ENCODE data around the gene HABP4. TPM values are rescaled to one million over a fixed set of nuclear protein-coding genes. Genes with fewer than 3 reads are reported as not detected.

The HABP4 gene
- total RNA-seq, 1 experiment from 2014 or later: 15.7 TPM

DNA sequence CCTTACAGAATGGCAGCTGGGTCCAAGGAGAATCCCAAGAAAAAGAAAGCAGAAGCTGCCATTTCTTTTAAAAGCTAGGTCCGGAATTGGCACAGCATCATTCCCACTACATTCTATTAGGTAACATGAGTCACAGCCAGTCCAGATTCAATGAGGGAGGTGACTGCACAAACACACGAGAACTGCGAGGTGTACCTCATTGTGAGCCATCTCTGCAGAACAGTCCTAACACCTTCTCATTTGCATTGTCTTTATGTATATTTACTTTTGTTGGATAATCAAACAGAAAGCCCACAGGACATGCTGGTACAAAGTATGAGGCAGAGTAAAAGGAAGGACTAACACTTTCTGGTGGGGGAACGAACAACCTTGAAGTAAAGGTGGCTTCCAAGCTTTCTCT lies 14.6 kb upstream of the HABP4 start:
- DNase-seq (ENCODE audit: low read depth): no peak

DNA sequence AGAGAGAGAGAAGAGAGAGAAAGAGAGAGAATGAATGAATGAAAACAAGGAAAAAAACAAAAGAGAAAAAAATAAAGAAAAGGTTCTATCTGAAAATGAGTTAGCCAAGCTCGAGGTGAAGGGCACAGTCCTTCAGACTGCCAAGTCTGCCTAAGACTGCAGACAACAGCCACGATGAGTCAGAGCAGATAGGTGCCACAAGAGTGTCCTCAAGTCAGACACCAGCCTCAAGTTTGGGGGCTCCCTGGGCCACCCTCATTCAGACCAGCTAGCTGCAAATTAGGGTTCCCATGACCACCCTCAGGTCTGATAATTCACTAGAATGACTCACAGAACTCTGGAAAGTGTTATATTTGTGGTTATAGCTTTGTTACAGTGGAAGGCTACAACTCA lies 13.9 kb upstream of the HABP4 start:
- no peak for DNase-seq (ENCODE audit: low read depth)

DNA sequence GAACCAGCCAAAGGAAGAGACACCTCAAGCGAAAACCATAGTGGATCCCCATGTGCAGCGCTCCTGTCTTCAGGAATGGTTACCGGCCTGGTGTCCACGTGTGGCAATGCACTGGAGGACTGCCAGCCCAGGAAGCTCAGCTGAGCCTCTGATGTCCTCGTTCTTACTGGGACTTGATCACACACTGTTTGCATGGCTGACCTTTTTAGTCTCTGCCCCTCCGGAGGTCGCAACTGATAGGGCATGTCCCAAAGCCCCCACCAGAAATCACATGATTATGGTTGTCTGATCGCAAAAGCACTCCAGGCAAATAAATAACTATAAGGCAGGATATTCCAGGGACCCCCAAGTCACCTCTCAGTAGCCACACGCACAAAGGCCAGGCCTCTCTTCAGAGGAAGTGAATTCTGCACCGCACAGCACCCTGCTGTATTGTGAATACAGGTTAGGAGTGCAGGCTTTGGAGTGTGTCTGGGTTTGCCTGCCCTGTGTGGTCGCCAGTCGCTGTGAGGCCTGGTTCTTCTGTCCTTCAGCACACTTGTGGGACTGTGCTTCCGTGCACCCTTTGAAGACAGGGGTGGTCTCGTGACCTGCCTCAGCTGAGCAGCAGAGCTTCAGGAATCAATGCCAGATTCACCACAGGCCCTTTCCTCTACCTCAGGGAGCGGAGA lies 13.4 kb upstream of the HABP4 start:
- no peak for DNase-seq (ENCODE audit: low read depth)

DNA sequence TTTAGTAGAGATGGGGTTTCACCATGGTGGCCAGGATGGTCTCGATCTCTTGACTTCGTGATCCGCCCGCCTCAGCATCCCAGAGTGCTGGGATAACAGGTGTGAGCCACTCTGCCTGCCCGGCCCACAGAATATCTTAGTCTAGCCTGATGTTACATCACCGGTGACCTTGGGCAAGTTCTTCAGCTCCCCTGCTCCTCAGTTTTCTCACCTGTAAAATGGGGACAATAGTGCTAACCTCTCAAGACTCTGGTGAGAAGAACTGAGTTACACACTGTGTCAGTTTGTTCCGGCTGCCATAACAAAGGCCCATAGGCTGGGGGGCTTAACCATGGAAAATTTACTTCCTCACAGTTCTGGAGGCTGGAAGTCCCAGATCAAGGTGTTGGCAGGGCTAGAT lies 12.5 kb upstream of the HABP4 start:
- no peak for DNase-seq (ENCODE audit: low read depth)

DNA sequence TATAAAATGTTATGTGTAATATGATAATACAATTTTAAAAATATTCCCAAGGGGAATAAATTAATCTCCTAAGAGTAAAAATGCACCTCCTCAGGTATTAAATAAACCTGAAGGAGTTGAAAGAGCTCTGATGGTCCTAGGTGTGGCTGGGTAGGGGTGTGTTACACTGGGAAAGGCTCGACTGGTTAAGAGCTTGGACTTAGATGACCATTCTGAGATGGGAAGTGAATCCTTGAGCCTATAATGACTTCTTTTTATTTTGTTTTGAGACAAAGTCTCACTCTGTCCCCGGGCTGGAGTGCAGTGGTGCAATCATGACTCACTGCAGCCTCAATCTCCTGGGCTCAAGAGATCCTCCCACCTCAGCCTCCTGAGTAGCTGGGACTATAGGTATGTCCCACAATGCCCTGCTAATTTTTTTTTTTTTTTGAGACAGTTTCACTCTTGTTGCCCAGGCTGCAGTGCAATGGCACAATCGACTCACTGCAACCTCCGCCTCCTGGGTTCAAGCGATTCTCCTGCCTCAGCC lies 9.2 kb upstream of the HABP4 start:
- DNase-seq (ENCODE audit: low read depth): no peak

DNA sequence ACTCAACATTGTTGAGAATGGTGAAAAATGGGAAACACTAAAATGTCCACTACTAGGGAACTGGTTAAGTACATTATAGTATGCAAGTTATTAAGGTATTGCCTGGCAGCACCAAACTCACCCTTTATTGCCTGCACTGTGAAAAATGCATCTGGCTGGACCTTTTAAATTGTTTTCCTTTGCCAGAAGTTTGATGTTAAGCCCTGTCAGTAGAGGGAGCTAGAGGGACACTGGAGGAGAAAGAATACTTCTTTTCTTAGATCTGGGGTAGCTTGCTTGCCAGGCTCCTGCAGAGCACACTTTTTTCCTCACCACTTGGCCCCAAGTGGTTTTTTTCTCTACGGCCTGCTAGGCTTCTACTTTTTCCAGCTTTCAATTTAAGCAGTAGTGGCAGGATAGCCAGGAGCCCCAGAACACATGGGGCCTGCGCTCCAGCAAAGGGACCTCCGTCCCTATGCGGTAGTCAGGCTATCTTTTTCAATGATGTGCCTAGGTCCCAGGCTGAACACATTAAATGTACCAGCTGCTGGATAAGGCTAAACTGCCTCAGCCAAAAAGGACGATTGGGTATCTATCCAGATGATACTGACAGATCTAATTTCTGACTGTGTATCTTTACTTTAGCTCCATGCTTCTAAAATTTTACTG lies 8.0 kb upstream of the HABP4 start:
- DNase-seq (ENCODE audit: low read depth): peak; percentile 46

DNA sequence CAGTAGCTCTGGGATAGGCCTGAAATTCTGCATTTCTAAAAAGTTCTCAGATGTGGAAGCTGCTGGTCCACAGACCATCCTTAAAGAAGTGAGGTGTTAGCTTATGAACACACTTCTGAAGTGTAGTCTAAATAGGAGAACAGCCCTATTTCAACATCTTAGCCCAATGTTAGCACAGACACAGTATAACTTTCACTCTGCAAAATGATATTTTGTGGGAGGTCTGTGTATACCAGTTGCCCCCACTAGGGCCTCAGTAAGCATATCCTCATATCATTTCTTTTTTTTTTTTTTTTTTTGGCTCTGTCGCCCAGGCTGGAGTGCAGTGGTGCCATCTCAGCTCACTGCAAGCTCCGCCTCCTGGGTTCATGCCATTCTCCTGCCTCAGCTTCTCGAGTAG lies 7.5 kb upstream of the HABP4 start:
- DNase-seq (ENCODE audit: low read depth): no peak

DNA sequence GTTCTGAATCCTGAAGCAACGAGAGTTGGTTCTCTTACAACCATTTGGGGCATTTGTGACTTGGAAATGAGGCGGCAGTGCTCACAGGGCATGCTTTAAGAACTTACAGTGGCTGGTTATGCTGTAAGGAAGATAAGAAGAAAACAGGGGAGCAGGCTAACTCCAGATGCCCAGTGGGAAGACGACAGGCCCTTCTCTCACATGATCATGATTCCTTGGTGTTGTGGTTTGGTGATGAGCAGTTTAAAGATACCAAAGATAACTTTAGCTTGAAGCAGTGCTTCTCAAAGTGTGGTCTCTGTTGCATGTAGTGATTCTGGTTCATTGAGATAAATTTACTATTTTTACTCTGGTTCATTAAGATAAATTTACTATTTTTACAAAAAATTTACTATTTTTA lies 2.6 kb upstream of the HABP4 start:
- no peak for DNase-seq (ENCODE audit: low read depth)

DNA sequence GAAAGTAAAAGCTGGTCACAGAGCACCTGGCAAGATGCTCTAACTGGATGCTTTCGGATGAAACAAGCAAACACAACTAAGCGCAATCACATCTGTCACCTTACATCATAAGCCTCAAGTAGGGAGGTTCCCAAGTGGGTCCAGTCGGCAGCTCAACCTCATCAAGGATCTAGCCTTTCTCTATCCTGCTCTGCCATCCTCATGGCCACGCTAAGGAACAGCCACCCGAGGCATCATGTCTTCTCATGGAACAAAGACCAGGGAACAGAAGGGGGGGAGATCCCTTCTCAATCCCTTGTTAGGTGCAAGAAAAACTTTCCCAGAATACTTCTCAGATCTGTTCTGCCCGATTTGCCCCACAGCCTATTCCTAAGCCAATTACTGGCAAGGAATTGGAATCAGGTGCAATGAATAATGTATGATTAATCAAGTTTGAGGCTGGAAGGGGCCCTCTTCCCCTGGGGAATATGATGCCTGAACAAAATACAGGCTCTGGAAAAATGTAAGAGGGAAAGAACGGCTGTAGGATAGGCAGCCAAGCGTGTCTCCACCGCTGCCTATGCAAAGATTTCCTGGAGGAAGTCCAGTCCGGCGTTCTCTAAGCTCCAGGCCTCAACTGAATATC lies 1.3 kb upstream of the HABP4 start:
- DNase-seq (ENCODE audit: low read depth): no peak

DNA sequence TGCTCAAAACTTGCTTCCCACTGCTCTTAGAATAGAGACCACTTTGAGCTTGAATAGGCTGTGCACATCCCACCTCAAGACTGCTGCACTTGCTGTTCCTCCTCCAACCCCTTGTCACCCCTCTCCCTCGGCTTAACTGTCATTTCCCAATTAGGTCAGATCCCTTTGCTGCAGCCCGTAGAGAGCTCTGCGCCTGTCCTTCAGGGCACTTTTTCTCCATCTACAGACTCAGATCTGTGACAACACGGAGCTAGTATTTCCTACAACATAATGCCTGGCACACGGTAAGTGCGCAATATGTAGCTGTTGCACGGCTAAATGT lies 485 bp upstream of the HABP4 start:
- DNase-seq (ENCODE audit: low read depth): no peak

DNA sequence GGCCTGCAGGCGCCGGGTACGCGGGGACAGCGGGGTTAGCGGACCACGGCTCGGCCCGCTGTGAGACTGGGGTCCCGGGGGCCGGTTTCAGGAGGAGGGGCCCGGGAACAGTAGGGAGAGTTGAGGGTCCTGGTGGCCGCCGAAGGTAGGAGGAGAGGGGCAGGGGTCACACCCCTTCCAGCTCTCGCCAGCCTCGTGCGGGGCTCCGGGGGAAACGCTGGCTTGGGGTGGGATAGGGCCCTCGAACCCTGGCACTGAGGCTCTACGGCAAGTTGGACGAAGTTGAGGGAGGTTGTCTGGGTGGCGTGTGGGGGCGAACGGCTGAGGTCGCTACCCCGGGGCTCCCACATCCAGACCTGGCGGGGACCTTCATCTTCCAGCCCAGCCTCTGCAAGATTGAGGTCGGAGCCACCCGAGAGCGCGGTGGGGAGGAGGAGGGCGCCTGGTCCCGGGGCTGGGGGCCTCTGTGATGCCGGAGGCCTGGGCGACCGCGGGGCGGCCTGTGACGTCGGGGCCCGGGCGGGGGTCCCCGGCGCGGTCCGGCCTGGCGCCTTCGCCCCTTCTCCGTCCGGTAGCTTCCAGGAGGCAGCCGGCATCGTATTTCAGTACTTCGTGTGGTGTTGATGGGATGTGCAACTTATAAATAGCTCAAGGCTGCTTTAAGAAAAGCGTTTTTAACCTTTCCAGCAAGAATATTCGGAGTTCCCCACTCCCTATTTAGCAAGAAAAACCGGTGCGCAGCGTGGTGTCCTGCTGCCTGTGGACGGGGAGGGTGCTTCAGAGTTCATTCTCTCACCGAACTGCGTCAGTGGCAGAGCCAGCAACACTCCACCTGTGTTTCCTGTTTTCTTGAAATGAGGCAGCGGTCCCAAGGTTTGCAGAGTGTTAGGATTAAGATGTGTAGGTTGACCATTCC lies 902 bp downstream of the HABP4 start:
- DNase-seq (ENCODE audit: low read depth): peak; percentile 32

DNA sequence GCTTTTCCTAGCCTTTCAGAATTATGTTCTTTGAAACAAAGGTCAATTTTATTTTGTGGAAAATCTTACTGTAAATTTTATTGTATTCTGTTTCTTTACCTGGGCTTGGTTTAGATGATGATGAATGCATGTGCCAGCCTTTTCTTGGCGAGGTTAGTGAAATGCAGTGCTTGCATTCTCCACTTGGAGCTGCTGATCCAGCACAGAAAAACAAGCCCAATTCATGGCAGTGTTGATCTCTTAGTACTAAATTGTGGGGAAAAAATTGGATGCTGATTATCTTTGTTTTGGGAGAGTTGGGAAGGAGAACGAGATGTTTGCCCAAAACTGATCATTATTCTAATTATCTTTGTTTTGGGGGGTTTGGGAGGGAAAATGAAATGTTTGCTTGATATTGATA lies 3.7 kb downstream of the HABP4 start:
- DNase-seq (ENCODE audit: low read depth): peak; percentile 38

DNA sequence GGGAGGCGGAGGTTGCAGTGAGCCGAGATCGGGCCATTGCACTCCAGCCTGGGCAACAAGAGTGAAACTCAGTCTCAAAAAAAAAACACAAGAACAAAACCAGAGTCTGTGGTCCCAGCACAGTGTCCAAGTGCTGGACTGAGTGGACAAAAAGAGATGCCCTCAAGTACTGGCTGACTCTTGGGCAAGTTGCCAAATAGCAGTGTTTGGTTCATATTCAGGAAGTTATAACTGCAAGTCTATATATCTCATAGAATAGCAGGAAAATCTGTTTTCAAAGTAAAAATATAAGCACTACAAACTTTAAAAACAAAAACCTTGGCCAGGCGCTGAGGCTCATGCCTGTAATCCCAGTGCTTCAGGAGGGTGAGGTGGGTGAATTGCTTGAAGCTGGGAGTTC lies 7.3 kb downstream of the HABP4 start:
- DNase-seq (ENCODE audit: low read depth): no peak

DNA sequence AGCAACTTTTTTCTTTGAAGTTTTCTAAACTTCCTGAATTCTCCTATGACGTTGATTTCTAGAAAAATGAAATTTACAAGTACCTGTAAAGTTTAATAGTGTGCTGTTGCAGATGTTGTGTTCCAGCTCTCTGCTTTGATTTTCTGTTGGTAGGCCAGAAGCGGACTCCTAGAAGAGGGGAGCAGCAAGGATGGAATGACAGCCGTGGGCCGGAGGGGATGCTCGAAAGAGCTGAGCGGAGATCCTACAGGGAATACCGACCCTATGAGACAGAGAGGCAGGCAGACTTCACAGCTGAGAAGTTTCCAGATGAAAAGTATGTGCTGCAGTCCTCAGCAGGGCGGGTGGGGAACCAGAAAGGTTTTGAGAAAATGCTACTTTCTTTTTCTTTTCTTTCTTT lies 8.3 kb downstream of the HABP4 start:
- no peak for DNase-seq (ENCODE audit: low read depth)

DNA sequence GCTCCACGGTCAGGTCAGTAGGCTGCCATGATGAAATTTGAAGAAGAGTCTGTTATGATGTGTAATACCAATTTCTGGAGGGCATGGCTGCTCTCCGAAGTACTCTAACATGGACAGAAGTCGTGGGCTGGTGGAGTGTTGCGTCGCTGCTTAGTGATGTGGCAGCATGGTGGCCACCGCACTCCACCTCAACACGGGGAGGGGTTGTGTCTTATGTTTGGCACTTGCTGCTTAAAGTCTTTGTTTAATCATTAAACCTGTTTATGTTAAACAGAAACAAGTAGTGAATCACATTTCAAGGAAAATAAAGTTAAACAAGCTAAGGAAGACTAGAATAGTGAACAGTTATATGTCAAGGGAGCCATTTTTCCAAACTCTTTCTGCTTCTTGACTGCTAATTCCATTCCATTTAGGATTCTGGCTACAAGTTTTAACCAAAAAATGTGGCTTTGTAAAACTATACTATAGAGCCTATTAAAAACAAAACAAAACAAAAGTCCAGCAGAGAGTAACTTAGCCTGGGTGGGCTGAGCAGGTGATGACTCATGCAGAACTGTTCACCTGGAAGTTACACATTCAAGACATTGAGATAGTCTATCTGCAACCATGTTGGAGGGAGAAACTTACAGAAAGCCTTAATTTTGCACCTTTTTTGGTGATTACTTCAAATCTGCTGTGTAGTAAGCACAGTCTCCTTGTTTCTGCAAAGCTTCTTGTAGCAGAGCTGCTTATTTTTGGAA lies 9.5 kb downstream of the HABP4 start:
- DNase-seq (ENCODE audit: low read depth): no peak

DNA sequence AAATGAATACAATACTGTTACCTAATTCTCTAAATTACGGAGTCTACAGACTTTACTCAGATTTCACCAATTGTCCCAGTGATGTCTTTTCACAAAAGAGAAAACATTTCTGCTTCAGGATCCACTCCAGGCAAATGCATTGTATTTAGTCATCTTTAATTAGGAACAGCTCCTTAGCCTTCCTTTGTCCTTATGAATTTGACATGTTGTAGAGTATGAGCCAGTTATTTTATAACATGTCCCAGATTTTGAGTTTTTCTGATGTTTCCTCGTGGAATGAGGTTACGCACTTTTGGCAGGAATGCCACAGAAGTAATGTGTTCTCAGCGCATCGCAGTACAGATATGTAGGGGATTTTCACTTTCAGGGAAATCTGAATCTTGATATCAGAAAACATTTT lies 10.5 kb downstream of the HABP4 start:
- no peak for DNase-seq (ENCODE audit: low read depth)

DNA sequence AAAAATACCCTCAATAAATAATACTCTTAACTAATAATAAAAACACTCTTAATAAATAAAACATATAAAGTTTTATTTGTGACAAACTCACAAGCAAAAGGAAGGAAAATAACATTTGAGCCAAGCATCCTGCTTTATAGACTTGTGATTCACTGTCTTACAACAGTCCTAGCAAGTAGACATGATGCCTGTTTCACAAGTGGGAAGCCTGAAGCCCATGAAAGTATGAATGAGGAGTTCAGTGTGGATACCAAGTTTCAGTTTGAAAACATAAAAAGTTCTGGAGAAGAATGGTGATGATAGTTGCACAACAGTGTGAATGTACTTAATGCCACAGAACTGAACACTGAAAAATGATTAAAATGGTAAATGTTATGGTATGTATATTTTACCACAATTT lies 10.9 kb downstream of the HABP4 start:
- no peak for DNase-seq (ENCODE audit: low read depth)

DNA sequence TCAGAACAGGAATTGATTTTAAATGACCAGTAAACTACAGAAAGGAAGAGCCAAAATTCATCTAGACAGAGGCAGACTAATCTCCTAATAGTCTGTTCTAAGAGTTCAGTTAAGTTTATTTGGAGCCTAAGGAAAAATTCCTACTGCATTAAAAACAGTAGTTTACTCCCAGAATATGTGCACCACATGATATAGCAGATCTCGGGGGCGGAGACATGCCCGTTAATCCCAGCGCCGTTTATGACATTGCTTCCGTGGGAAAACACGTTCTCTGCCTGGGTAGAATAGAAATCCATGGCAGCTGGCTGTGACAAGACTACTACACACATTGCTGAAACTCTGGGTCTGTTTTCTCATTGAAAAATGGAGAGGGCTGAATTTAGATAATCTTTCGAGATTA lies 11.4 kb downstream of the HABP4 start:
- DNase-seq (ENCODE audit: low read depth): no peak

DNA sequence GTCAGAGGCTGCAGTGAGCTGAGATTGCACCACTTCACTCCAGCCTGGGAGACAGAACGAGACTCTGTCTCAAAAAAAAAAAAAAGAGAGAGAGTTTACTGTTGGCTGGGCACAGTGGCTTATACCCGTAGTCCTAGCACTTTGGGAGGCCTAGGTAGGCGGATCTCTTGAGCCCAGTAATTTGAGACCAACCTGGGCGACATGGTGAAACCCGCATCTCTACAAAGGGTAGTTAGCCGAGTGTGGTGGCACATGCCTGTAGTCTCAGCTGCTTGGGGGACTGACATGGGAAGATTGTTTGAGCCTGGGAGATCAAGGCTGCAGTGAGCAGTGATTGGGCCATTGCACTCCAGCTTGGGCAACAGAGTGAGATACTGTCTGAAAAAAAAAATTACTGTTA lies 12.6 kb downstream of the HABP4 start:
- DNase-seq (ENCODE audit: low read depth): no peak

DNA sequence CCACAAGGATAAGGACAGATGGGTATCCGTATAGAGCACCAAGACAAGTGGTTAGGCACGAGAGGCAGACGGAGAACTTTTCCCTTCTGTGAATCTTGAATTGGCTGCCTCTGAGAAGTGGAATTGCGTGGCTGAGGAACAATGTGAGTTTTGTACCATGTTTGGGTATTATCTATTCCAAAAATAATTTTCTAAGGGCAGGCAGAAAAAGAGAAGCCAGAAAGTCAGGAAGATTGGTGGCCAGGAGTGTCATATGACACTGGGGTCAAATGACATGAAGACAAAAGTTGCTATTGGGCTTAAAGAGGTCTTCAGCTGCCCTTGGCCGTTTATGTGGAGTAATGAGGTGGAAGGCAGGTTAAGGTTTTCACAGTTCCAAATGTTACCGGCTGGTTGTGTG lies 14.5 kb downstream of the HABP4 start:
- no peak for DNase-seq (ENCODE audit: low read depth)

DNA sequence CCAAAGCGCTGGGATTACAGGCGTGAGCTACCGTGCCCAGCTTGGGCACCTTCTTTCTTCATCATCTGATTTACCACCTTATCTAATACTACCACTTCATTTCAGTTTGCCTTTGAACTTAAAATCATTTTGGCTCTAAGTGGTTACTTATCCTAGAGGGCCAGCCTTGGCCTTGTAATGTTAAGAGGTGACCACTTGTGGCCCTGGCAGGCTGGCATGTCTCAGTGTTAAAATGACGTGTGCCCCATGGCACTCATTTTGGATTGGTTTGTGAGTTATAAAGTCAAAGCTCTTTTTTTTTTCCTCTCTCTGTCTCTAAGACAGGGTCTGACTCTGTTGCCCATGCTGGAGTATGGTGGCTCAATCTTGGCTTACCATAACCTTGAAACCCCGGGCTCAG lies 17.8 kb downstream of the HABP4 start:
- no peak for DNase-seq (ENCODE audit: low read depth)

DNA sequence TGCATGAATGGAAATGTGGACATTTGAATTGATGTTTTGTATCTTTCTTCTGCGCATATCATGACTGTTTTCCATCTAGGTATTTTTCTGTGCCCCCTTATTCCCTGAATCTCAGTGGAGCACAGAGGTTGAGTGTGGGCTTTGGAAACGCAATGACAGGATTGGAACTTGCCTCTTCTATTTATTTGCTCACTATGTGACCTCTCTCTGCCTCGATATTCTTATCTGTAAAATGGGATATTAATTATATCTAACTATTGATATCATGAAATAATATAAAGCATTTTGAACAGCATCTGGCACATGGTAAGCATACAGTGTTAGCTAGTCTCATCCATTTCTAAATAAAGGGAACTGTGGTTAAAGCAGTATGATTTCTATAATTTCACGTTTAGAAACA lies 26.0 kb downstream of the HABP4 start:
- DNase-seq (ENCODE audit: low read depth): no peak

Measured in Daoy (cell line).